ENCODE results near the gene GPR107. TPM values are rescaled to one million over a fixed set of nuclear protein-coding genes. Genes with fewer than 3 reads are reported as not detected.

The GPR107 gene
- total and polyA plus RNA-seq, 2 donors (not counting 1 experiment from before 2014, with no cell fraction given): 10.4 to 28.1 TPM

DNA sequence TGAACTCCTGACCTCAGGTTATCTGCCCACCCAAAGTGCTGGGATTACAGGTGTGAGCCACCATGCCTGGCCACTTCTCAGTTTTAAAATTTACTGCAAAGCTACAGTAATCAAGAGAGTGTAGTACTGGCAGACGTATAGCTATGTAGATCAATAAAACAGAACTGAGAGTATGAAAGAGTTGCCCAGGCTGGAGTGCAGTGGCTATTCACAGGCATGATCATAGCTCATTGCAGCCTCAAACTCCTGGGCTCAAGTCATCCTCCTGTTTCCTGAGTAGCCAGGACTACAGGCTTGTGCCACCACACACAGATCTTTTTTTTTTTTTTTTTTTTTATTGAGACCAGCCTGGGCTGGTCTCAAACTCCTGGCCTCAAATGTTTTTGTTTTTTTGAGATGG is 92.0 kb downstream of the GPR107 start:
- Histone ChIP-seq H3K79me2 (ENCODE audit: control insufficient read depth, insufficient read depth, low read length) (no peaks in the 10 kb centered on the region), H3K4me2 (replicated peaks; ENCODE audit: low read depth, low read length, poor library complexity, severe bottlenecking) (no peak overlapping the region), H2AFZ (ENCODE audit: insufficient read depth, low read depth, low read length, poor library complexity, severe bottlenecking) (no peak overlapping the region), H3K27me3 (replicated peaks in 1 of 4; ENCODE audit: control extremely low read depth in 1 of 4, control insufficient read depth in 3 of 4, insufficient read depth in 4 of 4, low read length in 3 of 4) (peaks cover 0 to 22% (median 8%) of the 10 kb centered on the region in 4 experiments), H3K9ac (ENCODE audit: low read length) (no peak overlapping the region), H3K4me3 (ENCODE audit: control extremely low read depth in 1 of 5, extremely low read depth in 1 of 5, insufficient read depth in 1 of 5, low read depth in 2 of 5, low read length in 4 of 5) (no peak overlapping the region), H4K20me1 (ENCODE audit: control insufficient read depth, insufficient read depth, low read length, poor library complexity, severe bottlenecking) (no peaks in the 10 kb centered on the region), H3K27ac (ENCODE audit: low read length in 2 of 2) (no peak overlapping the region), H3K4me1 (ENCODE audit: control insufficient read depth in 2 of 2, insufficient read depth in 2 of 2, low read length in 2 of 2) (peaks cover 2 to 4% of the 10 kb centered on the region in 2 donors), H3K36me3 (replicated peaks in 1 of 2; ENCODE audit: control extremely low read depth in 1 of 2, control insufficient read depth in 1 of 2, extremely low read depth in 1 of 2, insufficient read depth in 2 of 2, low read length in 1 of 2) (no peaks in the 10 kb centered on the region), H3K9me3 (ENCODE audit: control extremely low read depth in 1 of 3, control insufficient read depth in 2 of 3, insufficient read depth in 1 of 3, low read length in 2 of 3) (no peaks in the 10 kb centered on the region)
- POLR2A ChIA-PET: no interaction called here
- ATAC-seq (ENCODE audit: low read depth) (no peak), DNase-seq (no peak)
- intact Hi-C loops (cut with micrococcal nuclease): no loop called here
- TF ChIP-seq, protein P1, sequence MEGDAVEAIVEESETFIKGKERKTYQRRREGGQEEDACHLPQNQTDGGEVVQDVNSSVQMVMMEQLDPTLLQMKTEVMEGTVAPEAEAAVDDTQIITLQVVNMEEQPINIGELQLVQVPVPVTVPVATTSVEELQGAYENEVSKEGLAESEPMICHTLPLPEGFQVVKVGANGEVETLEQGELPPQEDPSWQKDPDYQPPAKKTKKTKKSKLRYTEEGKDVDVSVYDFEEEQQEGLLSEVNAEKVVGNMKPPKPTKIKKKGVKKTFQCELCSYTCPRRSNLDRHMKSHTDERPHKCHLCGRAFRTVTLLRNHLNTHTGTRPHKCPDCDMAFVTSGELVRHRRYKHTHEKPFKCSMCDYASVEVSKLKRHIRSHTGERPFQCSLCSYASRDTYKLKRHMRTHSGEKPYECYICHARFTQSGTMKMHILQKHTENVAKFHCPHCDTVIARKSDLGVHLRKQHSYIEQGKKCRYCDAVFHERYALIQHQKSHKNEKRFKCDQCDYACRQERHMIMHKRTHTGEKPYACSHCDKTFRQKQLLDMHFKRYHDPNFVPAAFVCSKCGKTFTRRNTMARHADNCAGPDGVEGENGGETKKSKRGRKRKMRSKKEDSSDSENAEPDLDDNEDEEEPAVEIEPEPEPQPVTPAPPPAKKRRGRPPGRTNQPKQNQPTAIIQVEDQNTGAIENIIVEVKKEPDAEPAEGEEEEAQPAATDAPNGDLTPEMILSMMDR (IDR thresholded peaks at IDR 0.05): no peak
- no peak for TF ChIP-seq EZH2 (IDR thresholded peaks at IDR 0.05; ENCODE audit: borderline replicate concordance, insufficient read depth, low read depth, low read length, poor library complexity, severe bottlenecking)
- H3K27ac Mint-ChIP-seq: no peak overlapping the region
- H3K4me3 Mint-ChIP-seq: no peak overlapping the region
- CTCF ChIA-PET: no interaction called here
- H3K4me1 Mint-ChIP-seq: peaks cover 9% of the 10 kb centered on the region
- 100% methylated on average over 1 of the region's 1 CpG for WGBS (ENCODE audit: insufficient coverage)
- H3K27me3 Mint-ChIP-seq: peaks cover 39% of the 10 kb centered on the region
- no peaks in the 10 kb centered on the region for H3K9me3 Mint-ChIP-seq (ENCODE audit: insufficient read depth)

DNA sequence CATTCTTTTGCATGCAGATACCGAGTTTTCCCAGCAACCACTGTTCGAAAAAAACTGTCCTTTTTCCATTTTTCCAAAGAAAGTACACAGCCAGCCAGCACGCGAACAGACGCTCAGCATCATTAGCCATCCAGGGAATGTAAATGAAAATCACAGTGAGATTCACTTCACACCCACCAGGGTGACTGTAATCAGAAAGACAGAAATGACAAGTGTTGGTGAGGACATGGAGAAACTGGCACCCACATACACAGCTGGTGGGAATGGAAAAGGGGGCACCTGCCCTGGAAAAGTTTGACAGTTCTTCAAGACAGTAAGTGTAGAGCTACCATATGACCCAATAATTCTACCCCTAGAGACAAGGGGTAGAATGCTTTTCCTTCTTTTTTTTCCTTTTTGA is 93.5 kb downstream of the GPR107 start:
- Histone ChIP-seq H3K4me3 (ENCODE audit: control extremely low read depth in 1 of 5, extremely low read depth in 1 of 5, insufficient read depth in 1 of 5, low read depth in 2 of 5, low read length in 4 of 5) (no peak overlapping the region), H3K4me1 (ENCODE audit: control insufficient read depth in 2 of 2, insufficient read depth in 2 of 2, low read length in 2 of 2) (no peaks in the 10 kb centered on the region), H3K4me2 (replicated peaks; ENCODE audit: low read depth, low read length, poor library complexity, severe bottlenecking) (no peak overlapping the region), H3K9ac (ENCODE audit: low read length) (no peak overlapping the region), H3K79me2 (ENCODE audit: control insufficient read depth, insufficient read depth, low read length) (no peaks in the 10 kb centered on the region), H3K27ac (ENCODE audit: low read length in 2 of 2) (no peak overlapping the region), H3K36me3 (replicated peaks in 1 of 2; ENCODE audit: control extremely low read depth in 1 of 2, control insufficient read depth in 1 of 2, extremely low read depth in 1 of 2, insufficient read depth in 2 of 2, low read length in 1 of 2) (no peaks in the 10 kb centered on the region), H3K9me3 (ENCODE audit: control extremely low read depth in 1 of 3, control insufficient read depth in 2 of 3, insufficient read depth in 1 of 3, low read length in 2 of 3) (no peaks in the 10 kb centered on the region), H3K27me3 (replicated peaks in 1 of 4; ENCODE audit: control extremely low read depth in 1 of 4, control insufficient read depth in 3 of 4, insufficient read depth in 4 of 4, low read length in 3 of 4) (peaks cover 0 to 22% (median 8%) of the 10 kb centered on the region in 4 experiments), H4K20me1 (ENCODE audit: control insufficient read depth, insufficient read depth, low read length, poor library complexity, severe bottlenecking) (no peaks in the 10 kb centered on the region), H2AFZ (ENCODE audit: insufficient read depth, low read depth, low read length, poor library complexity, severe bottlenecking) (no peak overlapping the region)
- H3K4me1 Mint-ChIP-seq: peaks cover 4% of the 10 kb centered on the region
- H3K9me3 Mint-ChIP-seq (ENCODE audit: insufficient read depth): no peaks in the 10 kb centered on the region
- peaks cover 39% of the 10 kb centered on the region for H3K27me3 Mint-ChIP-seq
- DNase-seq (no peak), ATAC-seq (ENCODE audit: low read depth) (no peak)
- intact Hi-C loops (cut with micrococcal nuclease): no loop called here
- ChIA-PET CTCF (interaction anchor here (0.8 kb wide), 1 partner anchor 39 kb away, joined by 3 read pairs; no protein-coding TSS in a partner anchor), POLR2A (no interaction called here)
- TF ChIP-seq EZH2 (IDR thresholded peaks at IDR 0.05; ENCODE audit: borderline replicate concordance, insufficient read depth, low read depth, low read length, poor library complexity, severe bottlenecking): no peak
- TF ChIP-seq, protein P1 (IDR thresholded peaks at IDR 0.05): no peak
- H3K27ac Mint-ChIP-seq: no peak overlapping the region
- no peak overlapping the region for H3K4me3 Mint-ChIP-seq
- no CpG with 5 or more reads among the region's 5 CpGs for WGBS (ENCODE audit: insufficient coverage)
